GM18505 (cell line): ENCODE measurements around the gene ABCA2.
"Not testable (repeated sequence)": the region's sequence is repeated elsewhere in the genome, so short reads cannot be mapped to it uniquely, and the experiment has no call there.

ENCODE experiments used
- ATAC-seq: cut with Tn5 transposase; IDR thresholded peaks from one replicate; pipeline ENCODE4 v1.9.1; 2021; ENCODE audit not compliant: unreplicated experiment
- POLR2A ChIP-seq: IDR thresholded peaks from 4 replicates; pipeline ENCODE4 v1.6.1; 2011; ENCODE audit warnings: borderline replicate concordance; ENCODE audit not compliant: insufficient read depth, insufficient read length; ENCODE audit errors: extremely low read depth

ABCA2 gene

DNA sequence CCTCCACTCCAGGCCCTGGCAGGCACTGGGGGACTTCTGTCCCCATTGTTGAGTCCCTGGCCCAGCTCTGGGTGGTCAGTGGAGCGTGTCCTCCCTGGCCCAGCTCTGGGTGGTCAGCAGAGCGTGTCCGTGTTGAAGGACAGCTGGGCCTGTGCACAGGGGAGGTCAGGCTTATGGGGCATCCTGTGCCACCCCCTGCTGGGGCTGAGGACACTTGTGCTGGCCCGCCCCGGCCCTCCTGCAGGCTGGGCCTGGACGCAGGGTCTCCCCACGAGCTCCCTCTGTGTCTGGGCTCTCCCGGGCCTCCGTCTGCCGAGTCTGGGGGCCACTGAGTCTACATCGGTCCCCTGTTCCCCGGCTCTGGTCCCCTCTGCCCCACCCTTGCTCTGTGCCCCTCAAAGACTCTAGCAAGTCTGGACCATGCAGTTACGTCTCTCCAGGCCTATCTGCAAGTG is 20.2 kb downstream of the ABCA2 start:
- ATAC-seq: no peak
- TF ChIP-seq POLR2A: no peak

DNA sequence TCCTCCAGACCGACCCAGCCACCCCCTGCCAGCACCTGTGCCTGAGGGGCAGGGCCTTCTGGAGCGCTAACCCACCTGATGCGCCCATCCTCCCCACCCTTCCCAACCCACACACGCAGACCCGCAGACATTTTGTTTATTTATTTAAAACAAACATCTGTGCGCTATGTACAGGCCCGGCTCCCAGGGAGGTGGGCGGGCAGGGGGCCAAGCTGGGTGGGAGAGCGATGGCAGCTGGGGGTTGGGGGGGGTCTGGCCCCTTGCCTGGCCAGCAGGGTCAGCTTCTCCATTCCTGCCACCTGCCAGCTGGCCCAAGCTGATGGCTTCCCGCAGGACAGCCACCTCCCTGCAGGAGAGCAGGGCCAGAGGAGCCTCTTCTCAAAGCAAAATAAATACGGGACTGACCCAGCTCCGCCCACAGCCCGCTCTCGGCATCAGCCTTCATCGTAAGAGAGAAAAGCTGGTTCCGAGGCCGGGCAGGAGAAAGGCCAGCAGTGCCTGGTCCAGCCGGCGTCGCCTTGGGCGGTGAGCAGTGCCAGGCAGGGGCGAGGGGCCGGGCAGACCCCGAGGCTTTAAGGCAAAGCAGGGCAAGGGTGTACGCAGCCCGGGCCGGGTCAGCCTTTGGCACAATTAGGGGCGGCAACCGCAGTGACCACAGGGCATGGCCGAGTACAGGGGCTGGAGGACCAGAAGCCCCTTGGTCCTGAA is 20.8 kb downstream of the ABCA2 start:
- no peak for TF ChIP-seq POLR2A
- ATAC-seq: no peak

DNA sequence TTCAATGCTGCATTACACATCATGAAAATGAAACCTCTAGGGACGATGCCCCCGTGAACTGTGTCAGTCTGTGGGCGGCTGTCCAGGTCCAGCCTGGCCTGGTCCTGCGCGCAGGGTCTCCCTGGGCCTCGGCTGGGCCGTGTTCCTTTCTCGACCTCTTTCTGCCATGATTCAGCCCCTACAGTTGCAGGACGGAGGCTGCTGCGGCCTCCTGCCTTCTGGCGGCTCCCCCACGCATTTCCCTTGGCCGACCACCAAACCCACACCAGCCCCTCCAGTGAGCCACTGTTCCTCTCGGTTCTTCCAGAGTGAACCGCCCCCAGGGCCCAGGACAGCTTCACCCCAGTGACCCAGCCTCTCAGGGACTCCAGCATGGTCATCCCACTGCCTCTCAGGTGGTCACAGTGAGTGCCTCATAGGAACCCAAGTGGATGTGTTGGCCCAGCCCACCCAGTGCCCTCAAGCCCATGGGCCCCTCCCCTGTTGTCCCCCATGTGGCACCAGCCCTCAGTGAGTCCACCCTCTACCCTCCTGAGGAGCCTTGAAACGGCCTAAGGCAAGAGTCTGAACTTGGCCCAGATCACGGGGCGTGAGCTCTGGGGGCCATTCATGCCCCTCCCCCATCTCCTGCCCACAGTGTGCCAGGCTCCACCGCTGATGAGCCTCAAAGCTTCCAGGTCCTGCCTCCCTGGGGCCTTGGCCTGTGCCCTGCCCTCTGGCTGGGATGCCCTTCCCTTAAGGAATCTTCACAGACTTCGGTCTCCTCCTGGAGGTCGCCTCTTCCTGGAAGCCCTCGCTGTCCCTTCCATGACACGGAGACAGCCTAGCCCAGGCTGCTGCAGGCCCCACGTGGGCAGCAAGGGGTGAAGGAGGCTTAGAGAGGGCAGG is 21.7 kb downstream of the ABCA2 start:
- TF ChIP-seq POLR2A: no peak
- no peak for ATAC-seq

DNA sequence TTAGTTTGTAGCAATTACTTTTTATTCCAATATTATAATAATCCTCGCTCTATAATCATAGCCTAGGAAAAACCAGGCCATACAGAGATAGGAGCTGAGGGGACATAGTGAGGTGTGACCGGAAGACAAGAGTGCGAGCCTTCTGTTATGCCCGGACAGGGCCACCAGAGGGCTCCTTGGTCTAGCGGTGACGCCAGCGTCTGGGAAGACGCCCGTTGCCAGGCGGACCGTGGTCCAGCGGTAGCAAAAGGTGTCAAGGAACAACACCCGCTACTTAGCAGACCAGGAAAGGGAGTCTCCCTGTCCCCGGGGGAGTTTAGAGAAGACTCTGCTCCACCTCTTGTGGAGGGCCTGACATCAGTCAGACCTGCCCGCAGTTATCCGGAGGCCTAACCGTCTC is 23.8 kb downstream of the ABCA2 start:
- not testable (repeated sequence) for ATAC-seq

DNA sequence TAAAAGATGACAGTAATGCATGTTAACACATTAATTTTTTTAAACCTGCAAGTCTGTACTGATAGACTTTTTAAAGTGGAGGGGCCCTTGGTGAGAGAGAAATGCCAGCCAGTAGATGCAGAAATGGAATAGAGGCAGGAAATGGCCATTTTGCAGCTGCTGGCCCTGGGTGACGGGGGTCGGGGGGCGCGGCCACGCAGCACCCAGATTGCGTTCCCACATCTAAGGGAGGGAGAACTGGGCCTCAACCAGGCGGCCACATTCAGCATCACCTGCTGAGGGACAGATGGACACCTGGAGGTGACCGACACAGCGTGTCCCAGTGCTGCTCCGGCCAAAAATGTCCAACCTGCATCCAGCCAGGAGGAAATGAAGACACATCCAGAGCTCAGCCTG is 25.4 kb downstream of the ABCA2 start:
- TF ChIP-seq POLR2A: no peak
- no peak for ATAC-seq

DNA sequence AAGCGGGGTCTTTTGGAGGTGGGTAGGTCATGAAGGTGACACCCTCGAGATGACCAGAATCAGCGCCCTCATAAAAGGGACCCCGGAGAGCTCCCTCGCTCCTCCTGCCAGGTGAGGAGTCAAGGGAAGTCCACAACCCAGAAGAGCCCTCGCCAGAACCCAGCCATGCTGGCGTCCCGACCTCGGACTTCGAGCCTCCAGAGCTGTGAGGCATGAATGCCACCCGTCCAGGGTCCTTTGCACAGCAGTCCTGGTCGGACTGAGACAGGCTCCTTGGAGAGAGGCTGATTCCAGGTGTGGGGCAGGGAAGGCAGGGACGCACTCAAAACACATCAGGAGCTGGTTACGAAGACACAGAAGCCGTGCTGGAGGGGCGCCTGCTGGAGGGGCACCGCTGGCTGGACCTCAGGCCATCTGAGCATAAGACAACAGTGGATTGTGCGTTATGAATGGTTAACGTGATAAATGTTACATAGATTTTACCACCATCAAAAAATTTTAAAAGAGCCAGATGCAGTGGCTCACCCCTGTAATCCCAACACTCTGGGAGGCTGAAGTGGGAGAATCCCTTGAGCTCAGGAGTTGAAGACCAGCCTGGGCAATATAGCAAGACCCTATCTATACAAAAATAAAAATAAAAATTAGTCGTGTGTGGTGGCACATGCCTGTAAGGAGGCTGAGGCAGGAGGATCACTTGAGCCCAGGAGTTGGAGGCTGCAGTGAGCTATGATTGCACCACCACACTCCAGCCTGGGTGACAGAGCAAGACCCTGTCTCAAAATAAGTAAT is 26.0 kb downstream of the ABCA2 start:
- no peak for TF ChIP-seq POLR2A
- ATAC-seq: no peak

DNA sequence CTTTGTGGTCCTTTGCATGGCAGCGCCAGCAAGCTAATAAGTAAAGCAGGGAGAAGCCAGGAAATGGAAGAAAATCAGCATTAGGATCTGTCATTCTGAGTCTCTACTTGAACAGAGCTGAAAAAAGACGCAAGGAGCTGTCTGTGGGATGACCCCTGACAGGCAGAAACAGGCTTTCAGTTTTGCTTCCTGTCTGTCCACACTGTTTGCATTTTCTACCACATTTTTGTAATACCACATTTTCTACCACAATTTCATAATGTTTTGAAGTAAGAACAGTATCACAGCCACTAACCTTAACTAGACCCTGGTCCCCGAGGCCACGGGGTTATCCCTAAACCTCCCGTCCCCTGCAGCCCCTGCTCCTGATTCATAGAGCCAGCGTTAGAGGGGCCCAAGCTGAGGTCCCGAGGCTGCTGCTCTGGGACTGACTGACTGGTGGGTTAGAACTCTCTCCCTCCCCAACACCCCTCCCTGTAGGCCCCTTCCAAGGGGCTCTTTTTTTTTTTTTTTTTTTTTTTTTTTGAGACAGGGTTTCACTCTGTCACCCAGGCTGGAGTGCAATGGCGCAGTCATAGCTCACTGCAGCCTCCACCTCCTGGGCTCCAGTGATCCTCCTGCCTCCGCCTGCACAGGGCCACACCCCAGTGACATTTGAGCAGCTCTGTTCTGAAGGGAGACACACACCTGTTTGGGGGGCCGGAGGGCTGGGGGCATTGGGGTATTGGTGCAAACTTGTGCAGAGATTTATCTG is 27.7 kb downstream of the ABCA2 start:
- TF ChIP-seq POLR2A: no peak

DNA sequence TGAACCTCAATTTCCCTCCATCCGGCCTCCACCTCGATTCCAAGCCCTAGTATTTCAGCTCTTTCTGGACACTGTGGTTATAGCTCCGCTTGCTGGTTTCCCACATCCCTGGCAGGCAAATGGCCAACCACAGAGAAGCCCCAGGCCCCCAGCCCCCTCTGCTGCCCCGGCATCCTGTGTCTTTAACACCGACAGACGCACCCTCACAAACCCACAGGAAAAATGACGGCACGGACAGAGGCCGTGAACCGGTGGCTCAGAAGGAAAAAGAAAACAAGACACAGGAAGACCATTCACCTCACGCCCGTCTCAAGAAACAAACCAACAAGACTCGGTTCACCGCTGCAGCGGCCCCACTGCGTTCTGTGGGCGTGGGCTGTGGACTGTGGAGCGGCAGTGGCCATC is 30.2 kb downstream of the ABCA2 start:
- ATAC-seq: no peak

More for the DNA sequence above, 27.7 kb downstream of the ABCA2 start:
- ATAC-seq: peak; percentile 47

DNA sequence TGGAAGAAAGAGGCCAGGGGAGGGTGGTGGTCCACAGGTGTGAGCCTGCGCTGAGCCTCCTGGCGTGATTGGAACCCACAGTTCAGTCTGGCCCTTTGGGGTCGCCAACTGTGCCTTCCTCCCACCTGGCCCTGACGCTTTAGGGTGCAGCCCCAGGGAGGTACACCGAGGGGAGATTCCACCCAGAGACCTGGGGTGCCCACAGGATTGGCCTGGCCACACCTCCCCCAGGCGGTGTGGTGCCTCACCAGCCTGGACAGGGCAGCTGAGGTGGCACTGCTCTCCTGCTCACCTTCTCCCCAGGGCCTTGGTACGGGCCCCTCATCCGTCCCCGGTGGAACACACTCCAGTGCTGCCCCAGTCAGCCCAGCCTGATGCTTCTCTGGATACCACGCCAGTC is 30.7 kb downstream of the ABCA2 start:
- TF ChIP-seq POLR2A: no peak
- no peak for ATAC-seq

More for the DNA sequence above, 30.2 kb downstream of the ABCA2 start:
- no peak for TF ChIP-seq POLR2A

DNA sequence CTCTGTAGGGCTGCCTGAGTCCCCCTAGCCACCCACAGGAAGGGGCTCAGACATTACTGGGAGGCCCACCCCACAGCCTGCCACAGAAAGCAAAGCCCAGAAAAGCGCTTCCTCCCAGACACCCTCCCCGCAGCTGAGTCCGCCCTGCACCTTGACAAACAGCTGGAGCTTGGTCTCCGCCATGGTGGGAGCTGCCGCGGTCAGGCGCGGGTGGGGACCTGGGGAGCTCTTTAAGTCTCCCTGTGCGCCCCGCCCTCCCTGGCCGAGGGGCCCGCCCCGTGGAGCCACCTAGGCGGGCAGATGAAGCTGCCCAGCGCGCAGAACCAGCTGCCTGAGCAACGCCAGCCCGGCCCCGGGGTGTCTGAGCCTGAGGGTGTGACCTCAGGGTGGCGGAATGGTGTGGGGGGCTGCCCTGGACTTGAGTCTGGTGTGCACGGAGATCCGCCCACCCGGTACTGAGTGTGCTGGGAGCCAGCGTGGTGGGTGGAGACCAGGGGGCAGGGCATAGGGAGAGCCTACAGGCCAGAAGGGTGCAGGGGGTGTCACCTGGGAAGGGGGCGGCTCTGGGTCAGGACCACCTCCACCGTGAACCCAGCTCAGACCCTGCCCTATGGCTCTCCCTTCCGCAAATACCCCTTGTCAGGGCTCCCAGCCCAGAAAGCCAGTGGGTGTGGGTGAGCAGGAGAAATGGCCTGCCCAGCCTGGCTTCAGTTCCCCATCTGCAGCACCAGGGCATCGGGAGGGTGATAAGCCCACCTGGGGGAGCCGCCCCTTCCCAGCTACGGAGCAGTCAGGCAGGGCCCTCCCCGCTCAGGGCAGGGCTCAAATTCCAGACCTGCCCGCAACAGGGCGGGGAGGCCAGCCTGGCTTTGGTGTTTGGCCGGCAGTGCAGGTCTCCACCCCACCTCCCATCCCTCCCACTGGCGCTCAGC is 31.4 kb downstream of the ABCA2 start, which contains the start of gene CLIC3:
CLIC3 (minus strand) TSS at position 208 of the 932 bp plus-strand sequence; CDS start at position 183, 25 bp downstream.
- TF ChIP-seq POLR2A: no peak
- no peak for ATAC-seq

DNA sequence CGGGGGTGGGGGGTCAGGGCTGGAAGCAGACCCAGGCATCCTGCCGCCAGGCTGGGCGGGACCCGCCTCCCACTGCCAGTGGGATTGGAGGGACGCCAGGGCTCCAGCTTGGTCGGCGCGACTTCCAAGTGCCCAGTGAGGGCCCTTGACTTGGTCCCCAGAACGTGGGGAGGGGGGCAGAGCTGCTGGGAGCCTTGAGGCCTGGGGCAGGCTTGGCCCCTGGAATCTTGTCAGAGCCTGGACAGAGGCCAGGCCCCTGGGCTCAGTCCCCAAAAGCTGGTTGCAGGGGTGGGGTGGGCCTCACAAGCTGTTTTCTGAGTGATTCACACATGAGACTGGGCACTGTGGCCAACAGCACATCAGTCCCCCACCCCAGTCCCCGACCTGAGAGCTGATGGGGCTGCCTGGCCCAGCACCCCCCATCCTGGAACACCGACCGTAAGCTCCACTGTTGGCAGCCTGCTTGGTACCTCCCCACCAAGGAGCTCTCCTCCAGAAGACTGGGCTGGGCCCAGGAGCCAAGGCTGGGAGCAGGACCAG is 32.2 kb downstream of the ABCA2 start:
- no peak for TF ChIP-seq POLR2A
- no peak for ATAC-seq
